ENCODE data around the gene PTPRJ.

GRCh38 chr11:47982616-47983015 lies 2.3 kb downstream of the PTPRJ start:
- TF ChIP-seq CTCF (IDR thresholded peaks at IDR 0.05; ENCODE audit: poor library complexity, severe bottlenecking) (no peak), EZH2 (IDR thresholded peaks at IDR 0.05; ENCODE audit: borderline replicate concordance, insufficient read depth, low read length, poor library complexity, severe bottlenecking) (no peak), TAF1 (IDR thresholded peaks at IDR 0.05; ENCODE audit: low read depth) (no peak)
